HG02938 (cell line): Measurements from ENCODE around the gene STPG2.

Experiments used
- ATAC-seq: cut with Tn5 transposase; IDR thresholded peaks from one replicate; pipeline ENCODE4 v1.9.1; 2021; ENCODE audit warnings: mild to moderate bottlenecking, moderate library complexity; ENCODE audit not compliant: unreplicated experiment

The STPG2 gene

GRCh38 chr4:98094118-98094517, 49.2 kb downstream of the STPG2 start:
- ATAC-seq = no peak

GRCh38 chr4:98093662-98094061, 49.6 kb downstream of the STPG2 start:
- ATAC-seq = no peak

GRCh38 chr4:98092833-98093439, 50.3 kb downstream of the STPG2 start:
- ATAC-seq = no peak

- no peak for ATAC-seq
Observed at GRCh38 chr4:98081936-98082335, 61.3 kb downstream of the STPG2 start.

- no peak for ATAC-seq
Observed at GRCh38 chr4:98068495-98068894, 74.8 kb downstream of the STPG2 start.

GRCh38 chr4:98055800-98056501, 87.3 kb downstream of the STPG2 start:
- no peak for ATAC-seq

GRCh38 chr4:98046665-98047064, 96.6 kb downstream of the STPG2 start:
- no peak for ATAC-seq

GRCh38 chr4:98030059-98030458, 113.2 kb downstream of the STPG2 start:
- ATAC-seq = no peak

GRCh38 chr4:98027827-98028226, 115.4 kb downstream of the STPG2 start:
- no peak for ATAC-seq

GRCh38 chr4:98026362-98026761, 116.9 kb downstream of the STPG2 start:
- no peak for ATAC-seq

GRCh38 chr4:98006814-98007412, 136.4 kb downstream of the STPG2 start:
- no peak for ATAC-seq

GRCh38 chr4:98006060-98006459, 137.2 kb downstream of the STPG2 start:
- no peak for ATAC-seq

GRCh38 chr4:98000940-98001339, 142.3 kb downstream of the STPG2 start:
- ATAC-seq = no peak

- ATAC-seq = no peak
Observed at GRCh38 chr4:97998203-97998602, 145.1 kb downstream of the STPG2 start.

- no peak for ATAC-seq
Observed at GRCh38 chr4:97994765-97995465, 148.4 kb downstream of the STPG2 start.

- ATAC-seq = no peak
Observed at GRCh38 chr4:97990409-97990808, 152.9 kb downstream of the STPG2 start.

- no peak for ATAC-seq
Observed at GRCh38 chr4:97987019-97987648, 156.1 kb downstream of the STPG2 start.

GRCh38 chr4:97984545-97985131, 158.6 kb downstream of the STPG2 start:
- no peak for ATAC-seq

GRCh38 chr4:97978791-97979488, 164.3 kb downstream of the STPG2 start:
- no peak for ATAC-seq
